Panc1 (cell line): ENCODE data around the gene RSRP1.

Experiments
- CTCF ChIP-seq: fragments of 450-650 bp; IDR thresholded peaks from 2 replicates; pipeline ENCODE4 v1.5.1; 2017; ENCODE audit warnings: mild to moderate bottlenecking
- POLR2AphosphoS5 ChIP-seq: IDR thresholded peaks from 2 replicates; pipeline ENCODE4 v1.6.1; 2012; ENCODE audit warnings: mild to moderate bottlenecking, low read depth, low read length, moderate library complexity
- TCF7L2 ChIP-seq: IDR thresholded peaks from 2 replicates; pipeline ENCODE4 v1.6.1; 2011; ENCODE audit warnings: mild to moderate bottlenecking, low read depth, low read length, inconsistent platforms
- TF ChIP-seq, protein P1 (sequence below), 2 experiments: IDR thresholded peaks; 2 replicates each; pipeline ENCODE4 v1.6.1; 2011 to 2012; ENCODE audit warnings: low read depth in 2 of 2, control low read depth in 1 of 2, low read length in 1 of 2, mild to moderate bottlenecking in 1 of 2, moderate library complexity in 1 of 2; ENCODE audit not compliant: insufficient read depth in 1 of 2

- TF ChIP-seq CTCF (no peak), POLR2AphosphoS5 (no peak), TCF7L2 (no peak)
- TF ChIP-seq, protein P1, sequence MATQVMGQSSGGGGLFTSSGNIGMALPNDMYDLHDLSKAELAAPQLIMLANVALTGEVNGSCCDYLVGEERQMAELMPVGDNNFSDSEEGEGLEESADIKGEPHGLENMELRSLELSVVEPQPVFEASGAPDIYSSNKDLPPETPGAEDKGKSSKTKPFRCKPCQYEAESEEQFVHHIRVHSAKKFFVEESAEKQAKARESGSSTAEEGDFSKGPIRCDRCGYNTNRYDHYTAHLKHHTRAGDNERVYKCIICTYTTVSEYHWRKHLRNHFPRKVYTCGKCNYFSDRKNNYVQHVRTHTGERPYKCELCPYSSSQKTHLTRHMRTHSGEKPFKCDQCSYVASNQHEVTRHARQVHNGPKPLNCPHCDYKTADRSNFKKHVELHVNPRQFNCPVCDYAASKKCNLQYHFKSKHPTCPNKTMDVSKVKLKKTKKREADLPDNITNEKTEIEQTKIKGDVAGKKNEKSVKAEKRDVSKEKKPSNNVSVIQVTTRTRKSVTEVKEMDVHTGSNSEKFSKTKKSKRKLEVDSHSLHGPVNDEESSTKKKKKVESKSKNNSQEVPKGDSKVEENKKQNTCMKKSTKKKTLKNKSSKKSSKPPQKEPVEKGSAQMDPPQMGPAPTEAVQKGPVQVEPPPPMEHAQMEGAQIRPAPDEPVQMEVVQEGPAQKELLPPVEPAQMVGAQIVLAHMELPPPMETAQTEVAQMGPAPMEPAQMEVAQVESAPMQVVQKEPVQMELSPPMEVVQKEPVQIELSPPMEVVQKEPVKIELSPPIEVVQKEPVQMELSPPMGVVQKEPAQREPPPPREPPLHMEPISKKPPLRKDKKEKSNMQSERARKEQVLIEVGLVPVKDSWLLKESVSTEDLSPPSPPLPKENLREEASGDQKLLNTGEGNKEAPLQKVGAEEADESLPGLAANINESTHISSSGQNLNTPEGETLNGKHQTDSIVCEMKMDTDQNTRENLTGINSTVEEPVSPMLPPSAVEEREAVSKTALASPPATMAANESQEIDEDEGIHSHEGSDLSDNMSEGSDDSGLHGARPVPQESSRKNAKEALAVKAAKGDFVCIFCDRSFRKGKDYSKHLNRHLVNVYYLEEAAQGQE (IDR thresholded peaks at IDR 0.05; ENCODE audit: insufficient read depth in 1 of 2, low read depth in 2 of 2, low read length in 1 of 2), result no peak
Measured at GRCh38 chr1:25194572-25195020, 52.7 kb downstream of the RSRP1 start.
